Spleen (tissue), 11 donors: ENCODE measurements around the gene TAAR5. TPM values are rescaled to one million over a fixed set of nuclear protein-coding genes. Genes with fewer than 3 reads are reported as not detected.

Source experiments
- DNase-seq: peaks from one replicate; pipeline ENCODE4 v3.0.0-alpha.2; 2020
- H3K27ac ChIP-seq, 8 donors: fragments of 200-600 bp; sonication (generic) in 7 of 8; 1 replicate in 4 of 8; 2 replicates in 4 of 8; pipeline versions ENCODE4 v1.5.0 to v1.8.0; 2016 to 2021; ENCODE audit warnings: inconsistent platforms in 4 of 8, mild to moderate bottlenecking in 4 of 8, moderate library complexity in 1 of 8
- H3K27me3 ChIP-seq, 7 donors: fragments of 200-600 bp; sonication (generic) in 6 of 7; replicated peaks in 1 of 7; 1 replicate in 4 of 7; 2 replicates in 3 of 7; pipeline versions ENCODE4 v1.5.0 to v1.8.0; 2016 to 2021; ENCODE audit warnings: inconsistent platforms in 3 of 7, mild to moderate bottlenecking in 1 of 7
- H3K36me3 ChIP-seq, 6 donors: fragments of 200-600 bp; sonication (generic) in 5 of 6; 1 replicate in 4 of 6; 2 replicates in 2 of 6; pipeline versions ENCODE4 v1.5.0 to v1.8.0; 2016 to 2021; ENCODE audit warnings: inconsistent platforms in 2 of 6
- H3K4me1 ChIP-seq, 6 donors: fragments of 200-600 bp; sonication (generic) in 5 of 6; 1 replicate in 3 of 6; 2 replicates in 3 of 6; pipeline versions ENCODE4 v1.5.0 to v1.8.0; 2016 to 2021; ENCODE audit warnings: inconsistent platforms in 3 of 6
- H3K4me3 ChIP-seq, 8 donors: fragments of 200-600 bp; sonication (generic) in 7 of 8; 1 replicate in 4 of 8; 2 replicates in 4 of 8; pipeline versions ENCODE4 v1.5.0 to v1.8.0; 2016 to 2021; ENCODE audit warnings: inconsistent platforms in 4 of 8, mild to moderate bottlenecking in 4 of 8, moderate library complexity in 2 of 8
- H3K9me3 ChIP-seq, 8 donors: fragments of 200-600 bp; sonication (generic) in 7 of 8; 1 replicate in 4 of 8; 2 replicates in 4 of 8; pipeline versions ENCODE4 v1.5.0 to v1.8.0; 2016 to 2021; ENCODE audit warnings: inconsistent platforms in 4 of 8
- CTCF ChIP-seq, 11 experiments: fragments of 200-600 bp in 7 of 11; fragments of 450-650 bp in 4 of 11; sonication (generic) in 4 of 11; IDR thresholded peaks in 8 of 11; conservative IDR thresholded peaks in 3 of 11; 1 replicate in 7 of 11; 2 replicates in 4 of 11; pipeline versions ENCODE4 v1.4.0 to v1.8.0; 2016 to 2021; ENCODE audit warnings: antibody characterized with exemption in 11 of 11, inconsistent platforms in 4 of 11, mild to moderate bottlenecking in 1 of 11
- POLR2A ChIP-seq, 3 donors: fragments of 450-650 bp; IDR thresholded peaks; one replicate each; pipeline ENCODE4 v1.5.1; 2017; ENCODE audit warnings: antibody characterized with exemption in 3 of 3, mild to moderate bottlenecking in 1 of 3
- POLR2AphosphoS5 ChIP-seq, 3 donors: sonication (generic); formaldehyde crosslinking; IDR thresholded peaks; one replicate each; pipeline ENCODE4 v1.5.1; 2017; ENCODE audit warnings: antibody characterized with exemption in 3 of 3
- WGBS, 5 donors: extraction: QIAGEN DNeasy Blood & Tissue Kit in 3 of 5; methylation state at CpG; one replicate each; pipeline versions ENCODE4 v1.1.5 to v1.1.7; 2013 to 2018; 5-methylcytosine and 5-hydroxymethylcytosine counted together
- intact Hi-C: fragments of 100-400 bp; cut with DNase I; formaldehyde crosslinking; loops from one replicate; pipeline ENCODE4 v1.15.0; 2023; ENCODE audit warnings: low total_unique reads
- polyA plus RNA-seq, 3 donors: library from polyadenylated mRNA; stranded (reverse); fragments of 200-250 nt; gene quantifications; one replicate each; pipeline ENCODE4 v1.2.1, GENCODE V29; 2013
- total RNA-seq, 7 donors: library from RNA; depleted of rRNA in 3 of 7; stranded (reverse); fragments of >200 nt in 3 of 7; fragmentation: NEBNext Ultra II Directional in 4 of 7; extraction: Animal tissue kit (Norgen Biotek cat#: 25700) in 4 of 7; gene quantifications; one replicate each; pipeline versions ENCODE4 v1.1.0 to v1.2.1, GENCODE V29; 2016 to 2021
- donor health status: healthy with polysubstance abuse.
- donor health status: DM: no; HTN: no; CAD: no; lungs with moderate emphysema.
- donor health status: DM: no; HTN: no; CAD: no.
- donor health status: Bipolar disorder and iron deficiency.
- donor health status: healthy.
- donor health status: DM: no; HTN: no; CAD: no.
- donor health status: DM: yes; HTN: yes; CAD: no.

The TAAR5 gene
- total and polyA plus RNA-seq, 10 donors: 0.10 TPM; not detected in 9

- intact Hi-C loops: no loop called here
- no peak overlapping the region for H3K27ac ChIP-seq
- no peaks in the 10 kb centered on the region for H3K4me1 ChIP-seq
- no peaks in the 10 kb centered on the region for H3K36me3 ChIP-seq
- H3K4me3 ChIP-seq: no peak overlapping the region
- DNase-seq: no peak
- no peaks in the 10 kb centered on the region for H3K9me3 ChIP-seq
- TF ChIP-seq CTCF (IDR thresholded peaks at IDR 0.05 in 8 of 11, conservative IDR thresholded peaks at IDR 0.05 in 3 of 11): peak in 3 of 11 experiments; percentile 12 to 22 (median 22)
- no peak for TF ChIP-seq POLR2A (IDR thresholded peaks at IDR 0.05)
- TF ChIP-seq POLR2AphosphoS5 (IDR thresholded peaks at IDR 0.05): no peak
- H3K27me3 ChIP-seq: peaks cover 0 to 13% (median 0%) of the 10 kb centered on the region in 7 donors
- WGBS, 5 donors: 47 to 70% (median 64%) methylated on average over 3 of the region's 3 CpGs
Observed at GRCh38 chr6:132598473-132598872, 8.9 kb upstream of the TAAR5 start.

DNA sequence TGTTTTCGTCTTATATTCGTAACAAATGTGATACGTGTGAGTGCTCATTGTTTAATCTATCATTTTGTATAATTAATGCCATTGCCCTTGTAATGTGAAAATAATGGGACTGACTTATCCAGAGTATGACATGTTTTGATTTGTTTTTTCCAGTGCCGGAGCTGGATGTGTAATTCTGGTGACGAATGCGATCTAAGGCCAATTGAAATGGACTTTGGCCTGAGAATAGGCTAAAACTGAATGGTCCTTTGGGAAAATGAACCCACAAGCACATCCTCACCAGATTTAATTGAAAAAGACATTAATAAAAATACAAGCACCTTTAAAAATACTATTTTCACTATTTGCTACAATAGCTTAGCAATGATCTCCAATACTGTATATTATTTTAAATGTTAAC is 6.7 kb upstream of the TAAR5 start:
- 73 to 91% (median 86%) methylated on average over 6 of the region's 6 CpGs for WGBS, 5 donors
- Histone ChIP-seq H3K4me3 (no peak overlapping the region), H3K9me3 (no peaks in the 10 kb centered on the region), H3K27me3 (peaks cover 0 to 13% (median 0%) of the 10 kb centered on the region in 7 donors), H3K4me1 (peaks cover 0 to 9% (median 0%) of the 10 kb centered on the region in 6 donors), H3K27ac (no peak overlapping the region), H3K36me3 (no peaks in the 10 kb centered on the region)
- no peak for TF ChIP-seq POLR2AphosphoS5 (IDR thresholded peaks at IDR 0.05)
- TF ChIP-seq CTCF (IDR thresholded peaks at IDR 0.05 in 8 of 11, conservative IDR thresholded peaks at IDR 0.05 in 3 of 11): no peak
- no peak for TF ChIP-seq POLR2A (IDR thresholded peaks at IDR 0.05)
- no peak for DNase-seq
- intact Hi-C loops: no loop called here

- 24 to 46% (median 32%) methylated on average over 2 of the region's 2 CpGs for WGBS, 5 donors
- peak overlapping the region in 4 of 8 donors; percentile 33 to 76 (median 58) for H3K27ac ChIP-seq
- H3K27me3 ChIP-seq: no peaks in the 10 kb centered on the region
- TF ChIP-seq POLR2A (IDR thresholded peaks at IDR 0.05): no peak
- no peak for TF ChIP-seq POLR2AphosphoS5 (IDR thresholded peaks at IDR 0.05)
- no peak for TF ChIP-seq CTCF (IDR thresholded peaks at IDR 0.05 in 8 of 11, conservative IDR thresholded peaks at IDR 0.05 in 3 of 11)
- H3K4me3 ChIP-seq: no peak overlapping the region
- peaks cover 0 to 9% (median 0%) of the 10 kb centered on the region in 6 donors for H3K4me1 ChIP-seq
- intact Hi-C loops: no loop called here
- no peaks in the 10 kb centered on the region for H3K9me3 ChIP-seq
- DNase-seq: no peak
- H3K36me3 ChIP-seq: no peaks in the 10 kb centered on the region
Observed at GRCh38 chr6:132592855-132593254, 3.3 kb upstream of the TAAR5 start.

- Histone ChIP-seq H3K36me3 (no peaks in the 10 kb centered on the region), H3K27ac (no peak overlapping the region), H3K4me3 (no peak overlapping the region), H3K9me3 (no peaks in the 10 kb centered on the region), H3K4me1 (peaks cover 0 to 12% (median 0%) of the 10 kb centered on the region in 6 donors), H3K27me3 (no peaks in the 10 kb centered on the region)
- intact Hi-C loops: no loop called here
- no peak for DNase-seq
- TF ChIP-seq POLR2AphosphoS5 (IDR thresholded peaks at IDR 0.05) (no peak), CTCF (IDR thresholded peaks at IDR 0.05 in 8 of 11, conservative IDR thresholded peaks at IDR 0.05 in 3 of 11) (no peak), POLR2A (IDR thresholded peaks at IDR 0.05) (no peak)
- 76 to 91% (median 86%) methylated on average over 1 of the region's 1 CpG for WGBS, 5 donors
Observed at GRCh38 chr6:132590362-132590761, 821 bp upstream of the TAAR5 start.
